Neuronal stem cell (in vitro differentiated cells): ENCODE data around the gene NTRK2.

Experiments used
- DNase-seq: peaks from one replicate; pipeline ENCODE4 v3.0.0-alpha.2; 2013; ENCODE audit warnings: low spot score
- H2AFZ ChIP-seq: one replicate; pipeline ENCODE4 v1.6.1; 2013; ENCODE audit warnings: mild to moderate bottlenecking, low read length, inconsistent platforms
- H2AK5ac ChIP-seq: 2 replicates; pipeline ENCODE4 v1.6.1; 2013; ENCODE audit warnings: low read depth, mild to moderate bottlenecking, inconsistent platforms, low read length, moderate library complexity, mixed read lengths
- H2BK120ac ChIP-seq: 2 replicates; pipeline ENCODE4 v1.6.1; 2013; ENCODE audit warnings: low read depth, mild to moderate bottlenecking, inconsistent platforms, low read length, moderate library complexity, mixed read lengths
- H2BK12ac ChIP-seq: one replicate; pipeline ENCODE4 v1.6.1; 2013; ENCODE audit warnings: low read length, inconsistent platforms
- H2BK15ac ChIP-seq: 2 replicates; pipeline ENCODE4 v1.6.1; 2013; ENCODE audit warnings: mild to moderate bottlenecking, low read length, inconsistent platforms, mixed read lengths
- H2BK5ac ChIP-seq: one replicate; pipeline ENCODE4 v1.6.1; 2013; ENCODE audit warnings: inconsistent platforms, mild to moderate bottlenecking, low read length, moderate library complexity
- H3K14ac ChIP-seq: one replicate; pipeline ENCODE4 v1.6.1; 2013; ENCODE audit warnings: low read length, inconsistent platforms
- H3K18ac ChIP-seq: 2 replicates; pipeline ENCODE4 v1.6.1; 2013; ENCODE audit warnings: low read length, inconsistent platforms
- H3K23ac ChIP-seq: 2 replicates; pipeline ENCODE4 v1.6.1; 2013; ENCODE audit warnings: low read depth, mild to moderate bottlenecking, mixed read lengths, low read length, inconsistent platforms; ENCODE audit not compliant: poor library complexity
- H3K27ac ChIP-seq: replicated peaks from 3 replicates; pipeline ENCODE4 v1.5.1; 2013; ENCODE audit warnings: low read length, inconsistent platforms
- H3K27me3 ChIP-seq, 3 experiments: 2 replicates each; pipeline ENCODE4 v1.6.1; 2013; ENCODE audit warnings: low read length in 3 of 3, mild to moderate bottlenecking in 2 of 3, inconsistent platforms in 1 of 3, low read depth in 1 of 3, mixed read lengths in 1 of 3, moderate library complexity in 1 of 3; ENCODE audit not compliant: control insufficient read depth in 3 of 3, insufficient read depth in 3 of 3
- H3K36me3 ChIP-seq, 2 donors: replicated peaks in 1 of 2; 2 replicates each; pipeline ENCODE4 v1.6.1; 2013; ENCODE audit warnings: low read length in 2 of 2; ENCODE audit not compliant: control insufficient read depth in 2 of 2, insufficient read depth in 2 of 2
- H3K4ac ChIP-seq: 2 replicates; pipeline ENCODE4 v1.6.1; 2013; ENCODE audit warnings: inconsistent platforms, mild to moderate bottlenecking, low read length, moderate library complexity
- H3K4me1 ChIP-seq, 2 donors: 1 replicate in 1 of 2; 2 replicates in 1 of 2; pipeline ENCODE4 v1.6.1; 2013; ENCODE audit warnings: low read length in 2 of 2, low read depth in 1 of 2; ENCODE audit not compliant: control insufficient read depth in 2 of 2, insufficient read depth in 1 of 2
- H3K4me2 ChIP-seq: one replicate; pipeline ENCODE4 v1.6.1; 2013; ENCODE audit warnings: mild to moderate bottlenecking, low read length, inconsistent platforms; ENCODE audit not compliant: insufficient read depth, poor library complexity, severe bottlenecking
- H3K4me3 ChIP-seq, 2 donors: 2 replicates each; pipeline ENCODE4 v1.5.1; 2013; ENCODE audit warnings: low read length in 2 of 2, mild to moderate bottlenecking in 2 of 2, inconsistent platforms in 1 of 2, moderate library complexity in 1 of 2
- H3K79me1 ChIP-seq: one replicate; pipeline ENCODE4 v1.6.1; 2013; ENCODE audit warnings: low read depth, mild to moderate bottlenecking, inconsistent platforms, low read length, moderate library complexity
- H3K9ac ChIP-seq: one replicate; pipeline ENCODE4 v1.6.1; 2013; ENCODE audit warnings: mild to moderate bottlenecking, low read depth, low read length, inconsistent platforms; ENCODE audit not compliant: poor library complexity
- H3K9me3 ChIP-seq, 2 donors: replicated peaks in 1 of 2; 2 replicates each; pipeline versions ENCODE3 to v1.6.1; 2013; ENCODE audit warnings: low read length in 2 of 2, mild to moderate bottlenecking in 2 of 2, inconsistent platforms in 1 of 2, low read depth in 1 of 2, mixed read lengths in 1 of 2, moderate library complexity in 1 of 2; ENCODE audit not compliant: control insufficient read depth in 2 of 2, insufficient read depth in 1 of 2
- H4K8ac ChIP-seq: one replicate; pipeline ENCODE4 v1.6.1; 2013; ENCODE audit warnings: low read depth, mild to moderate bottlenecking, inconsistent platforms, low read length, moderate library complexity
- H4K91ac ChIP-seq: one replicate; pipeline ENCODE4 v1.6.1; 2013; ENCODE audit warnings: low read length, low read depth, mild to moderate bottlenecking, inconsistent platforms; ENCODE audit not compliant: poor library complexity
- WGBS, 2 donors: extraction: QIAGEN DNeasy Blood & Tissue Kit; methylation state at CpG; one replicate each; pipeline ENCODE4 v1.1.7; 2013; ENCODE audit warnings: missing lambda C conversion rate in 2 of 2, mixed read lengths in 1 of 2; ENCODE audit not compliant: insufficient read length in 2 of 2, insufficient replicate concordance in 1 of 2; ENCODE audit errors: extremely low coverage in 2 of 2; 5-methylcytosine and 5-hydroxymethylcytosine counted together

Gene NTRK2

GRCh38 chr9:85056203-85056572 is 386.7 kb downstream of the NTRK2 start:
- Histone ChIP-seq H3K9ac (no peak overlapping the region), H2BK12ac (no peak overlapping the region), H2BK120ac (no peak overlapping the region), H4K91ac (no peak overlapping the region), H4K8ac (no peak overlapping the region), H2AFZ (no peak overlapping the region), H3K4me2 (no peak overlapping the region), H3K27me3 (peaks cover 0 to 2% (median 0%) of the 10 kb centered on the region in 3 experiments), H3K27ac (no peak overlapping the region), H2BK15ac (no peak overlapping the region), H3K14ac (no peak overlapping the region), H2AK5ac (no peak overlapping the region), H3K36me3 (no peaks in the 10 kb centered on the region), H3K9me3 (no peaks in the 10 kb centered on the region), H3K23ac (no peak overlapping the region), H3K4me1 (peaks cover 0 to 2% of the 10 kb centered on the region in 2 donors), H3K4ac (no peak overlapping the region), H3K4me3 (no peak overlapping the region), H3K79me1 (no peaks in the 10 kb centered on the region), H3K18ac (no peak overlapping the region), H2BK5ac (no peak overlapping the region)
- WGBS, 2 donors: no CpG with 5 or more reads among the region's 3 CpGs
- DNase-seq: no peak

- Histone ChIP-seq H2BK15ac (no peak overlapping the region), H3K36me3 (no peaks in the 10 kb centered on the region), H3K23ac (no peak overlapping the region), H3K14ac (no peak overlapping the region), H3K27ac (no peak overlapping the region), H3K4me1 (peaks cover 0 to 4% of the 10 kb centered on the region in 2 donors), H2AFZ (peak overlapping the region; percentile 46), H3K4me3 (no peak overlapping the region), H3K27me3 (peaks cover 0 to 2% (median 0%) of the 10 kb centered on the region in 3 experiments), H2BK120ac (no peak overlapping the region), H3K18ac (no peak overlapping the region), H3K79me1 (no peaks in the 10 kb centered on the region), H2AK5ac (no peak overlapping the region), H4K8ac (no peak overlapping the region), H3K9ac (no peak overlapping the region), H3K4ac (no peak overlapping the region), H3K4me2 (no peak overlapping the region), H4K91ac (no peak overlapping the region), H2BK12ac (no peak overlapping the region), H2BK5ac (no peak overlapping the region), H3K9me3 (no peaks in the 10 kb centered on the region)
- DNase-seq: no peak
- WGBS, 2 donors: no CpG with 5 or more reads among the region's 1 CpG
Observed at GRCh38 chr9:85061969-85062368, 392.4 kb downstream of the NTRK2 start.

- H3K4me1 ChIP-seq: peaks cover 0 to 4% of the 10 kb centered on the region in 2 donors
- H2AK5ac ChIP-seq: no peak overlapping the region
- no peak overlapping the region for H2BK15ac ChIP-seq
- H3K27ac ChIP-seq: no peak overlapping the region
- peak overlapping the region; percentile 46 for H2AFZ ChIP-seq
- no peak overlapping the region for H2BK120ac ChIP-seq
- no peak overlapping the region for H4K8ac ChIP-seq
- no peak overlapping the region for H3K18ac ChIP-seq
- no peak overlapping the region for H4K91ac ChIP-seq
- H3K79me1 ChIP-seq: no peaks in the 10 kb centered on the region
- H3K23ac ChIP-seq: no peak overlapping the region
- no peak overlapping the region for H3K14ac ChIP-seq
- no peak overlapping the region for H3K9ac ChIP-seq
- no peak overlapping the region for H2BK12ac ChIP-seq
- H2BK5ac ChIP-seq: no peak overlapping the region
- H3K27me3 ChIP-seq: peaks cover 0 to 2% (median 0%) of the 10 kb centered on the region in 3 experiments
- H3K4me3 ChIP-seq: no peak overlapping the region
- H3K4ac ChIP-seq: no peak overlapping the region
- no peaks in the 10 kb centered on the region for H3K9me3 ChIP-seq
- H3K36me3 ChIP-seq: no peaks in the 10 kb centered on the region
- H3K4me2 ChIP-seq: no peak overlapping the region
- no peak for DNase-seq
- WGBS, 2 donors: no CpG with 5 or more reads among the region's 4 CpGs
Observed at GRCh38 chr9:85062385-85063022, 393.0 kb downstream of the NTRK2 start.

DNA sequence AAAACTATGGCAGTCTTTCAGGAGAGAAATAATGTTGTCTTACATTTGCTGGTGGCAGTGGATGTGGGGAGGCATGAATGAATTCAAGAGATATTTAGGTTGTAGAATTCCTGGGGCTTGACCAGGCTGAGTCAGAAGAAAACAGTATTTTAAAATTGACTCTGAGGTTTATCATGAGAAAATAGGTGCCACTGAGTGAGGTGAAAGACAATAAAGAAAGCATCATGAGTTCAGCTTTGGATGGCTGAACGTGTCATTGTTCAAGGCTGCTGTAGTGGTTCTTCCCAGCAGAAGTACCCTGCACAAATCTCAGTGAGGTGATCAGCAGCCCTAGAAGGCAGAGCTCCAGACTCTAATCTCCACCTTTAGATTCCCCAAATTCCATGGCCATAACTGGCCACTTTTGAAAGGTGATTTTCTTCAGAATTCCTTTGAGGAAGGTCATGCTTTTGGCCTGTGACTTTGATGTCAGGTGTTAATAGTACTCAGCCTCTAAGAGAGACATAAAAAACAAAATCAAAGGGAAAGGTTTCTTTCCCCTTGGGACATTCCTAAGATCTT is 395.4 kb downstream of the NTRK2 start:
- H3K4me3 ChIP-seq: no peak overlapping the region
- H3K27me3 ChIP-seq: peaks cover 0 to 2% (median 0%) of the 10 kb centered on the region in 3 experiments
- no peak overlapping the region for H3K18ac ChIP-seq
- H2BK120ac ChIP-seq: no peak overlapping the region
- no peak overlapping the region for H4K8ac ChIP-seq
- peaks cover 0 to 4% of the 10 kb centered on the region in 2 donors for H3K4me1 ChIP-seq
- no peaks in the 10 kb centered on the region for H3K79me1 ChIP-seq
- H3K9me3 ChIP-seq: no peaks in the 10 kb centered on the region
- no peak overlapping the region for H2BK5ac ChIP-seq
- no peak overlapping the region for H2AFZ ChIP-seq
- no peak overlapping the region for H3K9ac ChIP-seq
- no peak for DNase-seq
- no peaks in the 10 kb centered on the region for H3K36me3 ChIP-seq
- H4K91ac ChIP-seq: no peak overlapping the region
- no peak overlapping the region for H2BK12ac ChIP-seq
- no peak overlapping the region for H3K4ac ChIP-seq
- WGBS, 2 donors: no CpG with 5 or more reads among the region's 1 CpG
- no peak overlapping the region for H3K14ac ChIP-seq
- H3K4me2 ChIP-seq: no peak overlapping the region
- H2BK15ac ChIP-seq: no peak overlapping the region
- H3K23ac ChIP-seq: no peak overlapping the region
- no peak overlapping the region for H2AK5ac ChIP-seq
- no peak overlapping the region for H3K27ac ChIP-seq
